AG10803 (cell line): ENCODE measurements around the gene PEF1.
A peak's percentile ranks its signal among the peaks of the same experiment; 100 is the strongest.

Source experiments
- DNase-seq: peaks from one replicate; pipeline ENCODE4 v3.0.0; 2010; ENCODE audit warnings: low read depth
- H3K4me3 ChIP-seq: 2 replicates; pipeline ENCODE4 v1.5.1; 2011; ENCODE audit warnings: mild to moderate bottlenecking, low read length, control low read depth
- TF ChIP-seq, protein P1 (sequence below): conservative IDR thresholded peaks from 2 replicates; pipeline ENCODE4 v1.5.1; 2011; ENCODE audit warnings: mild to moderate bottlenecking, low read length, control low read depth, inconsistent platforms

The PEF1 gene

DNA sequence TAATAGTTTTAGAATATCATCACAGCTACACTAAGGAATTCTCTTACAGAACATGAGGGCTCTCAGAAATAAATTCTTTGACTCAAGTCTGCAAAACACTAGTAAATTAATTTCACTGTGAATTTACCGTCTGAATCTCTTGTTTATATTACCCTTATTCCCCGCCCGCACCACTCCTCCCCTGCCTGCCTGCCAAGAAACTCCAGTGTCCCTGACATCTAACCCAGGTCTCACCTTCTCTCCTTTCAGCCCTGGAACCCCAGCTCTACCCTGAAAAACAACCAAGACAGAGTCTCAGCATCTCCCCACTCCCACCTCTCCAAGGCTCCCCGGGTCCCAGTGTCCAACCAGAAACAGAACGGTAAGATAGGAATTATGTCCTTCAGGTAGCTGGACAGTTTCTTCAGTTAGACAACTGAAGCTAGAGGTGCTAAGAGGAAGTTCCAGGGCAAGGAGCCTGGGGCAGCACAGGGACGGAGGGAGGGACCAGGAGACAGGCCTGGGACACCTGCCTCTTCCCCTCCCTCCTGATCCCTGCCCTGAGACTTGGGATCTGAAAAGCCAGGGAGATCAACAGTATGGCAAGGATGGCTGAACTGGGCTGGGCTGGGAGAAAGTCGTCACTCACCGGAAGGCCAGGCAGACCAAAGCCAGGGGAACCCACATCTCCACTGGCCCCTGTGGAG lies 43.7 kb upstream of the PEF1 start:
- TF ChIP-seq, protein P1, sequence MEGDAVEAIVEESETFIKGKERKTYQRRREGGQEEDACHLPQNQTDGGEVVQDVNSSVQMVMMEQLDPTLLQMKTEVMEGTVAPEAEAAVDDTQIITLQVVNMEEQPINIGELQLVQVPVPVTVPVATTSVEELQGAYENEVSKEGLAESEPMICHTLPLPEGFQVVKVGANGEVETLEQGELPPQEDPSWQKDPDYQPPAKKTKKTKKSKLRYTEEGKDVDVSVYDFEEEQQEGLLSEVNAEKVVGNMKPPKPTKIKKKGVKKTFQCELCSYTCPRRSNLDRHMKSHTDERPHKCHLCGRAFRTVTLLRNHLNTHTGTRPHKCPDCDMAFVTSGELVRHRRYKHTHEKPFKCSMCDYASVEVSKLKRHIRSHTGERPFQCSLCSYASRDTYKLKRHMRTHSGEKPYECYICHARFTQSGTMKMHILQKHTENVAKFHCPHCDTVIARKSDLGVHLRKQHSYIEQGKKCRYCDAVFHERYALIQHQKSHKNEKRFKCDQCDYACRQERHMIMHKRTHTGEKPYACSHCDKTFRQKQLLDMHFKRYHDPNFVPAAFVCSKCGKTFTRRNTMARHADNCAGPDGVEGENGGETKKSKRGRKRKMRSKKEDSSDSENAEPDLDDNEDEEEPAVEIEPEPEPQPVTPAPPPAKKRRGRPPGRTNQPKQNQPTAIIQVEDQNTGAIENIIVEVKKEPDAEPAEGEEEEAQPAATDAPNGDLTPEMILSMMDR: no peak
- H3K4me3 ChIP-seq: no peak overlapping the region
- no peak for DNase-seq

DNA sequence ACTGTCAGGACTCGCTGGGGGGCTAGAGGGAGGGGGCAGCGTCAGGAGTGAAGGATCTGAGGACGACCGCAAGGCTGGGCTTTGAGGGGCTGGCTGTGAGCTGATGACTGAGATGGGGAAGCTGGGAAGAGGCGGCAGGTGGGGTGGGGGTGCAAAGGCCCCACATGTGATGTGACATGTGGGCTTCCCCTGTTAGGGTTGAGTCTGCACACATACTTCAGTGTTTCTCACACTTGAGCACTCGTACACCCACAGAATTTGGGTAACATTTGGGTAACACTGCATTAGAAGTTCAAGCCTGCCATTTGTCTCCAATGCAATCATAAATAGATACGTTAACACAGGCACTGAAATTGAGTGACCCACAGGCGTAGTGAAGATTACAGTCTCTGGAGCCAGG lies 42.9 kb upstream of the PEF1 start:
- DNase-seq: no peak
- no peak overlapping the region for H3K4me3 ChIP-seq
- TF ChIP-seq, protein P1: no peak

DNA sequence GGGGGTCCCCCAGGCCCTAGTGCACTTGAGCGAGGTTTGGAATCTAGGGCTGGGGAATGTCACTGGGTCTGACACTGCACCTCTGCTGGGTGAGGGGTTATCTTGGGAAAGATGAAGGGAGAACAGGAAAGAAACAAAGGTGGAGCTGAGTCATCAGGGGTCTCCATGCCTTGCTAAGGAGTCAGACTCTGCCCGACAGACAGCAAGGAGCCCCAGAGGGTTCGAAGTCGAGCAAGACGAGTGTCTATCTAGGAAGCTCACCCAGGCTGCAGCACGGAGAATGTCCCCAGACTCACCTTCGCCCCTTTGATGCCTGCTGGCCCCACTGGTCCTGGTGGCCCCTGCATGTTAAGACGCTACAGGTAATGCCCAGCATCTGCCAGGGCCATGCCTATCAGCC lies 41.1 kb upstream of the PEF1 start:
- no peak overlapping the region for H3K4me3 ChIP-seq
- DNase-seq: no peak
- TF ChIP-seq, protein P1: no peak

DNA sequence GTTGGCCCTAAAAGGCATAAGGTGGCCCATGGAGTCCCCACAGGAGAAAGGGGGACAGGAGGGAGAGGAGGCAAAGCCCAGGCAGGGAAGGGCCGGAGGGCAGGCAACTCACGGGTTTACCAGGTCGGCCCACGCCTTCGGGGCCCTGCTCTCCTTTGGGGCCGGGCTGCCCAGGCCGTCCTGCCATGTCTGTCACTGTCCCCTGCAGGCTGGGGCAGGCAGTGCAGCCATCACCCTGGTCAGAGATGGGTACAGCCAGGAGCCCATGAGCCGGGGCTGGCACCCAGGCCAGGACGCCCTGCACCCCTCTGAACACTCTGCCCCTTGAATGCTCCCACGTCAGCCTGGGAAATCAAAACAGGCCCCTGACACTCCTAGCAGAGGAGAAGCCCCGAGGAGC lies 39.3 kb upstream of the PEF1 start:
- TF ChIP-seq, protein P1: peak; percentile 28
- no peak overlapping the region for H3K4me3 ChIP-seq
- DNase-seq: no peak

DNA sequence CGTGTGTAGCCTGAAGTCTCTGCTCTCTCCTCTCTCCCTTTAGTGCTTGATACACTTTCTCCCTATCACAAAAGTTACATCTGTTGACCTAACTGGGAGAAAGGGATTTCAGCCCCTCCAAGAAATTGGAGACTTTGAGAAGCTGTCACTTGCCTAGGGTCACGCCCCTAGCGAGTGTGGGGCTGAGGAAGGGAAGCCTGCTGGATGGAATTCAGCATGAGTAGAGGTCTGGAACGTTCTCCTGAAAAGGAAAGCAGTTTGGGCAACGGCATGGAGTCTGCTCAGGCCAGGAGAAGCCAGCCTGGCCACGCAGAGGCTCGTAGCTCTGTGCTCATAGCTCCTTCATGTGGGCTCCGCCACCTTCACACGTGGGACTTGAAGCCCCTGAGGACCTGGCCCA lies 36.7 kb upstream of the PEF1 start:
- TF ChIP-seq, protein P1: no peak
- no peak overlapping the region for H3K4me3 ChIP-seq
- DNase-seq: no peak

DNA sequence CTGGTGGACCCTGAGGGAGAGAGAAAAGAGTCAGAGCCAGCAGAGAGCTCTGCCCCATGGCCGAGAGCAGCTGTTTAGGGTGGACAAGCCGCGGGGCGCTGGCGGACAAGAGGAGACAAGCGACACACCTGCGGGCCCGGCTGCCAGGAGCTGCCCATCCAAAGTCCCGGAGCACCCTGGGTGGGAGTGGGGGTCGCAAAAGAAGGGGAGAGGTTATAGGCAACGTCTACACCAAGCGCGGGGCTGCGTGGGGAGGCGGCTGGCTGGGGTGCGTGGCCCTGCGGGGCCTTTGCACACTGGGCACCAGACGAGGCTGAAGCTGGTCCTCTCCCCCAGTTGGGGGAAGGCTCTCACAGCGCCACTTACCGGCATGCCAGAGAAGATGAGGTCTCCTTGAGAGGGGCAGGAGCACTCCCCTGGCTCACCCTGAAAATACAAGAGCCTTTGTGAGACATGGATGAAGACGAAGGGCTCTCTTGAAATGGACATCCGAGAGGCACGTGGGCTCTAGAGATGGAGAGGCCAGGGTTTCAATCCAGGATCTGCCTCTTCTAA lies 35.1 kb upstream of the PEF1 start:
- TF ChIP-seq, protein P1: no peak
- DNase-seq: no peak
- no peak overlapping the region for H3K4me3 ChIP-seq

DNA sequence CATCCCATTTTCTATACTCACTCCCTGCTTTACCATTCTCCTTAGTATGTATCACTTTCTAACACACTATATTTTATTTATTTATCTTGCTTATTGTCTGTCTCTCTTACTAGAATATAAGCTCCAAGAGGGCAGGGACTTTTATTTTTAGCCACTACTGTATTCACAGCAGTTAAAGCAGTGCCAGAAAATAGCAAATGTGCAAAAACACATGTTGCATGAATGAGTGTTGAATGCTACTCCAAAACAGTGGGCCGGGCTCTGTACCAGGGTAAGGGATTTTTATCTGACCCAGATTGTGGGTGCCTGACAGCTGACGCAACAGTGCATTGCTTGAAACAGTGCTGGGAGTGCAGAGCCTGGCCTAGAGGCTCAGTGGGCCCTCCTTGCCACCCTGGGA lies 34.4 kb upstream of the PEF1 start:
- no peak overlapping the region for H3K4me3 ChIP-seq
- TF ChIP-seq, protein P1: no peak
- DNase-seq: peak; percentile 53
